Activated T-helper 2 cell treated with anti-CD3 and anti-CD28 coated beads, Interferon-gamma antibody, Interleukin-2, Interleukin-4, amounts not matched to agents 10 μg/mL and 5 μg/mL and 100 μg/mL, durations not matched to agents 14 hours and 24 hours and 36 hours (primary cell): ENCODE data around the gene CCNH. TPM values are rescaled to one million over a fixed set of nuclear protein-coding genes. Genes with fewer than 3 reads are reported as not detected.

ENCODE experiments used
- total RNA-seq: library from RNA; stranded (reverse); gene quantifications from 2 replicates; pipeline ENCODE4 v1.2.3, GENCODE V29; 2022

The CCNH gene
- total RNA-seq, 1 donor from 2014 or later, result 68.2 TPM

Other genes starting within 250 kb of the CCNH start
- gene RASA1, start 145.0 kb downstream of the CCNH start, total RNA-seq, result 21.1 and 21.9 TPM in 2 replicates